T47D (cell line): ENCODE measurements around the gene STK24.
"Not testable (repeated sequence)": the region's sequence is repeated elsewhere in the genome, so short reads cannot be mapped to it uniquely, and the experiment has no call there.

Experiments
- DNase-seq, 2 experiments: peaks; one replicate each; pipeline versions ENCODE4 v3.0.0 to v3.0.0-alpha.2; 2011 to 2012; ENCODE audit warnings: low read depth in 1 of 2, low spot score in 1 of 2
- JUND ChIP-seq: IDR thresholded peaks from 2 replicates; pipeline ENCODE4 v1.6.1; 2012; ENCODE audit warnings: low read depth
- in situ Hi-C: cut with HindIII; loops from 2 replicates; pipeline ENCODE4 v1.10.0; 2016; ENCODE audit warnings: low sequenced_read_pairs, low pct_unique_long_range_greater_than_20kb

STK24 gene

GRCh38 chr13:98576963-98577835 is at the start of gene STK24:
STK24 (minus strand) TSS chr13:98577107; CDS start chr13:98576786, 321 bp downstream.
- no peak for TF ChIP-seq JUND
- in situ Hi-C loops = no loop called here
- peak; percentile 55 to 82 for DNase-seq

GRCh38 chr13:98626298-98626935 is 49.5 kb upstream of the STK24 start:
- no peak for TF ChIP-seq JUND
- in situ Hi-C loops = no loop called here
- peak in 1 of 2 experiments; percentile 27 for DNase-seq

DNA sequence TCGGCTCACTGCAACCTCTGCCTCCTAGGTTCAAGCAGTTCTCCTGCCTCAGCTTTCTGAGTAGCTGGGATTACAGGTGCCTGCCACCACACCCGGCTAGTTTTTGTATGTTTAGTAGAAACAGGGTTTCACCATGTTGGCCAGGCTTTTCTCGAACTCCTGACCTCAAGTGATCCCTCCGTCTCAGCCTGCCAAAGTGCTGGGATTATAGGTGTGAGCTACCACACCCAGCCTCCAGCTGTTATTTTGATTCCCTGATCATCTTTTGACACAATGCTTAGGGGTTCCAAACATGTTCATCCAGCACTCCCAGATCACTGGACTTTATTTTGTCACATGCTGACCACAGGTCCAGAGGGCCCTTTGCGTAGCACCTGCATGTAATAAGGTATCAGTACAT is 47.7 kb upstream of the STK24 start:
- in situ Hi-C loops, DNase-seq: not testable (repeated sequence)

DNA sequence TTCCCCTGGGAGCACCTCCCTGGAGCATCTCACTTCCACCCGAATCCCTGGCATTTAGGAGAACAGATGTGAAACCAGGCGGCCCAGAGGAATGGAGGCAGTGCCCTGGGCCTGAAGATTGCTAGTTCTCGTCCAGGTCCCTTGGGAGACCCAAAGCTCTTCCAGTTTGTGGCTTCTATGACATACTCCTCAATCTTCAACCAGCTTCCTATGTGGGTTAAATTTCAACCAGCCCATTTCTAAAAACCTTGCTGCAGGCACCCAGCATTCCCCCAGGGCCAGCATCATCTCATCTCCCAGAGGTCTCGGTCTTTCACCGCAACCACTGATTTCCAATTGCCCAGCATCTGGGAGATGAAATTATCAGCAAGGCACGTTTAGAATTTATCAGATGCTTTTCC is 46.0 kb upstream of the STK24 start:
- in situ Hi-C loops = no loop called here
- no peak for TF ChIP-seq JUND
- no peak for DNase-seq

DNA sequence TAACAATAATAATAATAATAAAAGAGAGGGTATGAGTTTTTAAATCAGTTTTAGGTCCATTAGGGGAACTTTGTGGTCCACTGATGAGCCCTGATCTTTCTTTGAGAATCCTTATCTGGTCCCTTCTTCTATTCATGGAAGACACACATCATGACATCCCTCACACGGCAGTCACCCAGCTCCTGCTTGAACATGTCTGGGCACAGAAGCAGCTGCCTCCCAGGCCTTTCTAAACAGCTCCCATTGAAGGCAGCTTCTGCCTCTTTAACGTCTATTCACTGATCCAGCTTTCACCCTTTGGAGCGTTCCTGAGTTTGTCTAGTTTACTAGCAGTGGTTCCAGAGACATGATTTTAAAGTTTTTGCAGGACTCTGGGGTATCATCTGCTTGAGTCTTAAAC is 42.6 kb upstream of the STK24 start:
- TF ChIP-seq JUND = no peak
- in situ Hi-C loops = no loop called here
- DNase-seq = no peak

DNA sequence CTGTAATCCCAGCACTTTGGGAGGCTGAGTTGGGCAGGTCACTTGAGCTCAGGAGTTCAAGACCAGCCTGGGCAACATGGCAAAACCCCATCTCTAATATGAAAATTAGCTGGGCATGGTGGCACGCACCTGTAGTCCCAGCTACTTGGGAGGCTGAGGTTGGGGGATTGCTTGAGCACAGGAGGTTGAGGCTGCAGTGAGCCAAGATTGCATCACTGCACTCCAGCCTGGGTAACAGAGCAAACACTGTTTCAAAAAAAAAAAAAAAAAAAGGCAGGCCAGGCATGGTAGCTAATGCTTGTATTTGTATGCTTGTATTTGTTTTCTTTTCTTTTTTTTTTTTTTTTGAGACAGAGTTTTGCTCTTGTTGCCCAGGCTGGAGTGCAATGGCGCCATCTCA is 38.7 kb upstream of the STK24 start:
- DNase-seq, in situ Hi-C loops: not testable (repeated sequence)

GRCh38 chr13:98613591-98613990 is 36.7 kb upstream of the STK24 start:
- in situ Hi-C loops = no loop called here
- DNase-seq = no peak
- no peak for TF ChIP-seq JUND

DNA sequence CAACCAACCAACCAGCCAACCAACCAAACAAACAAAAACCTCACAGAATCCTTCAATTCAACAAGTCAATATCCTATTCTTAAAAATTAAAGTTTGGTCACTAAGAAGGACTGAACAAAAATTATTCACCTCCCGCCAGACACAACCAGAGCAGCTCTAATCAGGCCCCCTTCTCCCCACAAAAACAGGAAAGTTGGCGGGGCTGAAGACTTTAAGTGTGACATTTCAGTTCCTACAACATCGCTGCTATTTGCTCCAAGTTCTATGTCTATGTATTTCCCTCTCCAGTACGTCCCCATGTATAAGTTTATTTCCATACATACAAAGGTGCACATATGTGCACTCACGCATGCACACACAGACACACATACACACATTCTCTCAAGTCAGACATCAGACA is 32.8 kb upstream of the STK24 start:
- TF ChIP-seq JUND = no peak
- in situ Hi-C loops = no loop called here
- no peak for DNase-seq

GRCh38 chr13:98606296-98606695 is 29.4 kb upstream of the STK24 start:
- no peak for TF ChIP-seq JUND
- in situ Hi-C loops = no loop called here
- no peak for DNase-seq

DNA sequence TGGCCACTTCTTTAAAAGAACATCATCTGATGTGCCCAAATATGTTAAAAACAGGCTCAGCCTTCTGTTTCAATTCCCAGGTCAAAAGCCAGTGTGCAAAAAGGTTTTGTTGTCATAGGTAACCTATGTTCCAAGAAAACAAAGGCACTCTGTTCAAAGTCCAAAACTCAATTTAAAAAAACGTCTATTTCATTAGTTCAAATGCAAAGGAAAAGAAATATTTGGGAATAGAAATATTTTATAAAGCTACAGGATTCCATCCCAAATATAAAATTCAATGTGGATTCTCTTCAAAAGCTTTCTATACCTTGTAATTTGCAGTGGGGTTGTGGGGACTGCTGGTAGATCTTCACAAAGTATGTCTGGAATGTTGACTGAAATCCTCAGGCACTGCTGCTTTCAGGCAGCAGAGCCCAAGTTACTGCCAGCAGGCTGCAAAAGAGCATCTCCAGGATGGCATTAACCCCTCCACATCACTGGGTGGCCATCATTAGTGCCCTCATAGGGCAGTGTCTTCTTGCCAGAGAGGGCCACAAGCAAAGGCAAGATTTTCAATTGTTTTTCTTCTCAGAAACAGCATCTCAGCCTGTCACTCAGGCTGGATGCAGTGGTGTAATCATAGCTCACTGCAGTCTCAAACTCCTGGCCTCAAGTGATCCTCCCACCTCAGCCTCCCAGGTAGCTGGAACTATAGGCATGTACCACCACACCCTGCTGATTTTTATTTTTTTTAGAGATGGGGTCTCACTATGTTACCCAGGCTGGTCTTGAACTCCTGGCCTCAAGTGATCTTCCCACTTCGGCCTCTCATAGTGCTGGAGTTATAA is 22.8 kb upstream of the STK24 start:
- in situ Hi-C loops = no loop called here
- DNase-seq = peak; percentile 34 to 35
- no peak for TF ChIP-seq JUND

- in situ Hi-C loops = no loop called here
- DNase-seq = peak in 1 of 2 experiments; percentile 24
- TF ChIP-seq JUND = no peak
These were observed 21.1 kb upstream of the STK24 start for GRCh38 chr13:98598043-98598442.

GRCh38 chr13:98595134-98595533 is 18.2 kb upstream of the STK24 start:
- TF ChIP-seq JUND = no peak
- in situ Hi-C loops = no loop called here
- DNase-seq = no peak

DNA sequence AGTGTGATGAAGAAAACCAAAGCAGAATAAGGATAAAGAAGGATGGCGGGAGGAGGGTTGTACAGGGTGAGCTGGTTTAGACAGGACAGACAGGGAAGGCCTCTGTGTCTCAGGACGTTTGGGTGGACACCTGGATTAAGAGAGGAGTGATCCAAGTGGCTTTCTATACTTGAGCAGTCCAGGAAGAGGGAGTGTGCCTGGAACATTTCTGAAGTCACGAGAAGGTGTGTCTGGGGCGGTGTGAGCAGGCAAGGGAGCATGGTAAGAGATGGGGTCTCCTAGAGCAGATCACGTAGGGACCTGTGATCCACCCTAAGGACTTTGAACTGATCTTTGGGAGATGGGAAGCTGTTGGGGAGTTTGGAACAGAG is 15.4 kb upstream of the STK24 start:
- no peak for DNase-seq
- TF ChIP-seq JUND = no peak
- in situ Hi-C loops = no loop called here
